Esophagus muscularis mucosa (tissue), 4 donors: ENCODE data around the gene CCNG2. TPM values are rescaled to one million over a fixed set of nuclear protein-coding genes. Genes with fewer than 3 reads are reported as not detected.
A peak's percentile ranks its signal among the peaks of the same experiment; 100 is the strongest.

Source experiments
- DNase-seq: peaks from one replicate; pipeline ENCODE4 v3.0.0-alpha.2; 2017; ENCODE audit errors: extremely low spot score
- H3K27ac ChIP-seq, 4 donors: fragments of 200-600 bp; sonication (generic); replicated peaks in 1 of 4; 1 replicate in 3 of 4; 2 replicates in 1 of 4; pipeline ENCODE4 v1.5.1; 2016 to 2019; ENCODE audit warnings: mild to moderate bottlenecking in 1 of 4
- H3K27me3 ChIP-seq, 4 donors: fragments of 200-600 bp; sonication (generic); one replicate each; pipeline versions ENCODE4 v1.5.1 to v1.6.0; 2016 to 2019
- H3K36me3 ChIP-seq, 4 donors: fragments of 200-600 bp; sonication (generic); one replicate each; pipeline ENCODE4 v1.5.1; 2016 to 2019
- H3K4me1 ChIP-seq, 4 donors: fragments of 200-600 bp; sonication (generic); one replicate each; pipeline ENCODE4 v1.5.1; 2016 to 2019
- H3K4me3 ChIP-seq, 4 donors: fragments of 200-600 bp; sonication (generic); 1 replicate in 2 of 4; 2 replicates in 2 of 4; pipeline ENCODE4 v1.5.1; 2016 to 2019; ENCODE audit warnings: mild to moderate bottlenecking in 4 of 4, moderate library complexity in 1 of 4
- H3K9me3 ChIP-seq, 4 donors: fragments of 200-600 bp; sonication (generic); 1 replicate in 3 of 4; 2 replicates in 1 of 4; pipeline ENCODE4 v1.5.1; 2016 to 2019
- EP300 ChIP-seq: sonication (generic); formaldehyde crosslinking; IDR thresholded peaks from one replicate; pipeline ENCODE4 v1.6.1; 2017; ENCODE audit warnings: antibody characterized with exemption
- POLR2A ChIP-seq: fragments of 450-650 bp; IDR thresholded peaks from one replicate; pipeline ENCODE4 v1.6.1; 2017; ENCODE audit warnings: antibody characterized with exemption, moderate library complexity, mild to moderate bottlenecking, low read depth
- POLR2AphosphoS5 ChIP-seq, 2 donors: sonication (generic); formaldehyde crosslinking; IDR thresholded peaks; one replicate each; pipeline ENCODE4 v1.6.1; 2017; ENCODE audit warnings: antibody characterized with exemption in 2 of 2
- WGBS: methylation state at CpG from one replicate; pipeline ENCODE4 v1.1.5; 2018; 5-methylcytosine and 5-hydroxymethylcytosine counted together
- intact Hi-C: fragments of 100-400 bp; cut with DNase I; formaldehyde crosslinking; loops from one replicate; pipeline ENCODE4 v1.15.1; 2023
- small RNA-seq, 3 donors: library from RNA; depleted of rRNA; stranded (forward); fragments of <200 nt; gene quantifications; one replicate each; pipeline ENCODE3, GENCODE V24; 2016
- total RNA-seq, 4 donors: library from RNA; depleted of rRNA; stranded (reverse); fragments of >200 nt; gene quantifications; one replicate each; pipeline versions ENCODE4 v1.1.0 to v1.2.1, GENCODE V29; 2016
- TF ChIP-seq, protein P1 (sequence below), 3 experiments: fragments of 200-600 bp in 2 of 3; fragments of 450-650 bp in 1 of 3; sonication (generic) in 2 of 3; IDR thresholded peaks; one replicate each; pipeline ENCODE4 v1.5.1; 2017 to 2019; ENCODE audit warnings: antibody characterized with exemption in 3 of 3, mild to moderate bottlenecking in 2 of 3, moderate library complexity in 1 of 3

The CCNG2 gene
- total RNA-seq, 4 donors from 2014 or later = 25.7 to 33.3 (median 26.2) TPM

DNA sequence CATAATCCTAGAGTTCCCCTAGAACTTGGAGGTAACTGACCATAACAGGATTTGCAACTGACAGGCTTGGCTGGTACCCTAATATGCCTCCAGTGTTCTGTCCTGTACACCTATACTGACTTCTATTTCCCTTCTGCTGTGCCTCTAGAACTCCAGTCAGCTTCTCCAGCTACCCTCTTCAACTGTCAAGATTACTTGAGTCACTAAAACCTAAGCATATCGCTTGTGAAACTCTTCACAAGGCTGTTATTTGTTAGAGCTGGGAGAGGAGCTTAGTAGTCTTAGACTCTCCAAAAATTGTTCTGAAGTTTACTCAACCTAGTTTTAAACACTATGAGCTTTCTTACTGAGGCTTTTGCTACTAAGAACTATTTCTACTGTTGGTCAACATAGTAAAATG lies 52.0 kb downstream of the CCNG2 start:
- no peaks in the 10 kb centered on the region for H3K4me1 ChIP-seq
- H3K9me3 ChIP-seq = no peaks in the 10 kb centered on the region
- no peak overlapping the region for H3K4me3 ChIP-seq
- TF ChIP-seq, protein P1, sequence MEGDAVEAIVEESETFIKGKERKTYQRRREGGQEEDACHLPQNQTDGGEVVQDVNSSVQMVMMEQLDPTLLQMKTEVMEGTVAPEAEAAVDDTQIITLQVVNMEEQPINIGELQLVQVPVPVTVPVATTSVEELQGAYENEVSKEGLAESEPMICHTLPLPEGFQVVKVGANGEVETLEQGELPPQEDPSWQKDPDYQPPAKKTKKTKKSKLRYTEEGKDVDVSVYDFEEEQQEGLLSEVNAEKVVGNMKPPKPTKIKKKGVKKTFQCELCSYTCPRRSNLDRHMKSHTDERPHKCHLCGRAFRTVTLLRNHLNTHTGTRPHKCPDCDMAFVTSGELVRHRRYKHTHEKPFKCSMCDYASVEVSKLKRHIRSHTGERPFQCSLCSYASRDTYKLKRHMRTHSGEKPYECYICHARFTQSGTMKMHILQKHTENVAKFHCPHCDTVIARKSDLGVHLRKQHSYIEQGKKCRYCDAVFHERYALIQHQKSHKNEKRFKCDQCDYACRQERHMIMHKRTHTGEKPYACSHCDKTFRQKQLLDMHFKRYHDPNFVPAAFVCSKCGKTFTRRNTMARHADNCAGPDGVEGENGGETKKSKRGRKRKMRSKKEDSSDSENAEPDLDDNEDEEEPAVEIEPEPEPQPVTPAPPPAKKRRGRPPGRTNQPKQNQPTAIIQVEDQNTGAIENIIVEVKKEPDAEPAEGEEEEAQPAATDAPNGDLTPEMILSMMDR (IDR thresholded peaks at IDR 0.05) = no peak
- TF ChIP-seq POLR2A = no peak
- no peaks in the 10 kb centered on the region for H3K27me3 ChIP-seq
- H3K27ac ChIP-seq = no peak overlapping the region
- H3K36me3 ChIP-seq = no peaks in the 10 kb centered on the region
- intact Hi-C loops = loop anchor here (10.0 kb wide), 1 partner anchor 784 kb away; the partner anchor contains the start of gene CCDC158
- 100% methylated on average over 1 of the region's 1 CpG for WGBS
- no peak for DNase-seq

DNA sequence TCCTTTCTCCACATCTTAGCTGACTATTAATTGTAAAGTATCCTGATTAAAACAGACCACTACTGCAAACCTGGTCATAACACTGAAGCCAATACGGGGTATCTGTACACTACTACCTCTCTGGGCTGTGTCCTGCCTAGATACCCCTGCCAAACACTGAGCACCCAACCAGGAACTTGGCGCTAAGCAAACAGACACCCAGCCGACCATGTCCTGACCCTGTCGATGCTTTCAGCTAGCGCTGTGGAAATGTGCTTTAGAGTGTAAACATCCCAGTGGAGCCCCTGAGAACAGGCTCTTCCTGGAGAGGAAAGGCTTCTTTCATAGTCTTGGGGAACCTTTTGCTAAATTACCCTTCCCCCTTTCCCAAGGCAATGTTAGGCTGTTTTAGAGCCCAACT lies 52.9 kb downstream of the CCNG2 start:
- Histone ChIP-seq H3K36me3 (no peaks in the 10 kb centered on the region), H3K9me3 (no peaks in the 10 kb centered on the region), H3K4me1 (no peaks in the 10 kb centered on the region), H3K4me3 (no peak overlapping the region), H3K27me3 (no peaks in the 10 kb centered on the region), H3K27ac (no peak overlapping the region)
- DNase-seq = no peak
- intact Hi-C loops = loop anchor here (10.0 kb wide), 1 partner anchor 785 kb away; the partner anchor contains the start of gene CCDC158
- no peak for TF ChIP-seq EP300
- WGBS = 86% methylated on average over 5 of the region's 5 CpGs

DNA sequence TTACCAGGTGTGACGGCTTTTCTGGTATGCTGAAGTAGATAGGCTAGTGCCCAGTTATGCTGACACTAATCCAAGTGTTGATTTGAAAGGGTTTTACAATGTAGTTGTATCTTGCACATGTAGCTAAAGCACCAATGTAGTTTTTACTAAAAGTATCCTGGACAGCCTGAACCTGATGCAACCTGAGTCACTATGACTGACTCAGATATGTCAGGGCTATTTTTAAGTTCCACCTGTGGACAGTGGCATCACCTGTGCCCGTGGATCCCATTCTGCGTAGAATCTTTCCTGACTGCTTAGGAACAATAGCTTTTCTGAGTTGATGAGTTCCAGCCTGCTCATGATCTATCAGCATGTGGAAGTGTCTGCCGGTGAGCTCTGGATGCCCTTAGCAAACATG lies 58.1 kb downstream of the CCNG2 start:
- DNase-seq = no peak
- H3K4me3 ChIP-seq = no peak overlapping the region
- H3K9me3 ChIP-seq = no peaks in the 10 kb centered on the region
- H3K4me1 ChIP-seq = no peaks in the 10 kb centered on the region
- H3K36me3 ChIP-seq = no peaks in the 10 kb centered on the region
- no peaks in the 10 kb centered on the region for H3K27me3 ChIP-seq
- H3K27ac ChIP-seq = no peak overlapping the region
- no peak for TF ChIP-seq POLR2A
- no peak for TF ChIP-seq POLR2AphosphoS5 (IDR thresholded peaks at IDR 0.05)
- TF ChIP-seq, protein P1 (IDR thresholded peaks at IDR 0.05) = no peak
- no peak for TF ChIP-seq EP300
- WGBS = 100% methylated on average over 3 of the region's 4 CpGs
- intact Hi-C loops = no loop called here

DNA sequence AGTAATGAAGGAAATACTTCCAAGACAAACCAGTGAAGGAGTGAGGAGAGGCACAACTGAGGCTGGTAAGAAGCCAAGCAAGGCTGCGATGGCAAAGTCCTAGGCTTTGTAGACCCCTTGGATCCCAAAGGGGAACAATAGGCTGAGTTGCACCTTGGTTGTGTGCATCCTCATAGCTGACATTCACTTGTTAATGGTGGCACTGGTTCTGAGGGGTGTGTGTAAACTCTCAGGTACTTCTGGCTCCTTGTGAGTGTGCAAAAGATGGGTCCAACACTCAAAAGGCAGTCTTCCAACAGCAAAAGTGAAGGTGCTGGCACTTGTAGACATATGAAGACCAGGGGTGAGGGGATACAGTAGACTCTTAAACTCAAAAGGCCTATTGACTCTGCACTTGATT lies 60.5 kb downstream of the CCNG2 start:
- H3K36me3 ChIP-seq = no peaks in the 10 kb centered on the region
- peak; percentile 90 for DNase-seq
- TF ChIP-seq, protein P1 (IDR thresholded peaks at IDR 0.05) = no peak
- no peak for TF ChIP-seq POLR2A
- TF ChIP-seq POLR2AphosphoS5 (IDR thresholded peaks at IDR 0.05) = no peak
- TF ChIP-seq EP300 = no peak
- WGBS = 83% methylated on average over 1 of the region's 1 CpG
- H3K4me1 ChIP-seq = no peaks in the 10 kb centered on the region
- no peak overlapping the region for H3K27ac ChIP-seq
- H3K9me3 ChIP-seq = no peaks in the 10 kb centered on the region
- intact Hi-C loops = no loop called here
- H3K4me3 ChIP-seq = no peak overlapping the region
- H3K27me3 ChIP-seq = no peaks in the 10 kb centered on the region

DNA sequence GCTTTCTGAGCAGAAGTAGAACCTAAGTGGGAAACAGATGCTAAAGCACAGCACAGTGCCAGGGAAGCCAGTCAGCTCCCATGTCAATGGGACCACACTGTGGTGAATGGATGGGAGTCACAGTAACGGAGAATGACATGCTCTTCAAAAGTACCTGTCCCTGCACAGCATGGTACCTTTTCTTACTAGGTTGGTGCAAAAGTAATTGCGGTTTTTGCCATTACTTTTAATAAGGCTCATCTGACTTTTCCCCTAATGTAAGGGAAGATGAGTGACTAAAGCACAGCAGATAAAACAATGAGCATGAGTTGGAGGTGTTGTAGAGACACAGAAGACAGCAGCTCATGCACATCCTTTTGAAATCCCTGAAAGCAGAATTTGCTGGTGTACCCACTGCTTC lies 62.3 kb downstream of the CCNG2 start:
- WGBS = 90% methylated on average over 2 of the region's 2 CpGs
- intact Hi-C loops = no loop called here
- Histone ChIP-seq H3K9me3 (no peaks in the 10 kb centered on the region), H3K4me1 (no peaks in the 10 kb centered on the region), H3K27me3 (no peaks in the 10 kb centered on the region), H3K36me3 (no peaks in the 10 kb centered on the region), H3K27ac (no peak overlapping the region), H3K4me3 (no peak overlapping the region)
- no peak for DNase-seq
- TF ChIP-seq POLR2AphosphoS5 (IDR thresholded peaks at IDR 0.05) = no peak
- TF ChIP-seq EP300 = no peak
- no peak for TF ChIP-seq POLR2A
- TF ChIP-seq, protein P1 (IDR thresholded peaks at IDR 0.05) = no peak

Small RNA genes within 50 kb of the gene (small RNA-seq; reads per million reads assigned to genes)
- 0 reads per million in 3 donors for gene RNU6-1187P

Other genes starting within 250 kb of the CCNG2 start
- 100 to 1,000 TPM in 1 of 4 donors, 10 to 100 TPM in 3; 74.1 to 144 (median 86.9) TPM for gene SEPTIN11, start 207.5 kb upstream of the CCNG2 start, total RNA-seq
- gene CCNI, start 81.2 kb upstream of the CCNG2 start, total RNA-seq = 100 to 1,000 TPM; 342 to 444 (median 375) TPM